H1 (cell line): ENCODE results near the gene LAIR1. TPM values are rescaled to one million over a fixed set of nuclear protein-coding genes. Genes with fewer than 3 reads are reported as not detected.

Experiments used
- CTCF ChIA-PET: fragments of 300-600 bp; sonication (Branson Sonifier 250); formaldehyde crosslinking; loops from one replicate; lab custom pipeline; 2021; ENCODE audit not compliant: partially characterized antibody; lab: Charles Lee
- POLR2A ChIA-PET: fragments of 300-600 bp; sonication (Branson Sonifier 250); formaldehyde crosslinking; loops from one replicate; lab custom pipeline; 2021; ENCODE audit warnings: inconsistent platforms; ENCODE audit not compliant: partially characterized antibody; lab: Charles Lee
- DNase-seq, 2 experiments: peaks; one replicate each; pipeline versions ENCODE4 v3.0.0 to v3.0.0-alpha.2; 2010 to 2022; ENCODE audit warnings: low spot score in 2 of 2, low read depth in 1 of 2, mixed read lengths in 1 of 2
- FAIRE-seq: peaks from 2 replicates; lab custom pipeline; 2011; peaks lifted over from hg19 to GRCh38; lab: Jason Lieb, UNC
- H2AFZ ChIP-seq: 2 replicates; pipeline ENCODE4 v1.8.1; 2012; ENCODE audit warnings: low read length, inconsistent platforms
- H2AK5ac ChIP-seq: 2 replicates; pipeline ENCODE4 v1.6.1; 2013; ENCODE audit warnings: low read depth, low read length
- H2BK120ac ChIP-seq: replicated peaks from 2 replicates; pipeline ENCODE3; 2013; ENCODE audit warnings: low read depth, low read length, inconsistent platforms
- H2BK12ac ChIP-seq: 2 replicates; pipeline ENCODE4 v1.6.1; 2013; ENCODE audit warnings: low read depth, low read length
- H2BK15ac ChIP-seq: 2 replicates; pipeline ENCODE4 v1.6.1; 2013; ENCODE audit warnings: low read length
- H2BK20ac ChIP-seq: 2 replicates; pipeline ENCODE4 v1.6.1; 2013; ENCODE audit warnings: low read length
- H2BK5ac ChIP-seq: 2 replicates; pipeline ENCODE4 v1.6.1; 2013; ENCODE audit warnings: low read depth, low read length
- H3K14ac ChIP-seq: 2 replicates; pipeline ENCODE4 v1.6.1; 2013; ENCODE audit warnings: inconsistent platforms; ENCODE audit not compliant: insufficient read length
- H3K18ac ChIP-seq: 2 replicates; pipeline ENCODE4 v1.6.1; 2013; ENCODE audit warnings: low read length; ENCODE audit errors: extremely low read depth
- H3K23ac ChIP-seq: 2 replicates; pipeline ENCODE4 v1.6.1; 2013; ENCODE audit warnings: inconsistent platforms; ENCODE audit not compliant: insufficient read length
- H3K23me2 ChIP-seq: 2 replicates; pipeline ENCODE4 v1.6.1; 2013; ENCODE audit warnings: low read depth, low read length
- H3K27ac ChIP-seq: 2 replicates; pipeline ENCODE4 v1.6.1; 2011; ENCODE audit warnings: low read depth, low read length, inconsistent platforms
- H3K27me3 ChIP-seq, 4 experiments: replicated peaks in 1 of 4; 1 replicate in 1 of 4; 2 replicates in 3 of 4; pipeline versions ENCODE4 v1.6.1 to v1.8.1; 2011 to 2013; ENCODE audit warnings: low read length in 3 of 4, mild to moderate bottlenecking in 3 of 4, inconsistent platforms in 2 of 4, mixed read lengths in 2 of 4, moderate library complexity in 1 of 4; ENCODE audit not compliant: control insufficient read depth in 3 of 4, insufficient read depth in 3 of 4; ENCODE audit errors: extremely low read depth in 1 of 4
- H3K36me3 ChIP-seq, 4 experiments: 2 replicates each; pipeline versions ENCODE4 v1.6.1 to v1.8.1; 2011 to 2013; ENCODE audit warnings: mild to moderate bottlenecking in 4 of 4, low read length in 3 of 4, moderate library complexity in 2 of 4, control low read depth in 1 of 4, inconsistent platforms in 1 of 4; ENCODE audit not compliant: insufficient read depth in 4 of 4, control insufficient read depth in 2 of 4
- H3K4ac ChIP-seq: replicated peaks from 2 replicates; pipeline ENCODE3; 2013; ENCODE audit warnings: low read length, low read depth, mixed read lengths, inconsistent platforms; ENCODE audit not compliant: insufficient read length
- H3K4me1 ChIP-seq, 4 experiments: replicated peaks in 1 of 4; 1 replicate in 1 of 4; 2 replicates in 3 of 4; pipeline versions ENCODE4 v1.6.1 to v1.8.1; 2011 to 2013; ENCODE audit warnings: low read length in 3 of 4, inconsistent platforms in 2 of 4, mixed read lengths in 1 of 4; ENCODE audit not compliant: insufficient read depth in 4 of 4, control insufficient read depth in 3 of 4
- H3K4me2 ChIP-seq, 2 experiments: 2 replicates each; pipeline versions ENCODE4 v1.6.1 to v1.8.1; 2011 to 2013; ENCODE audit warnings: low read depth in 2 of 2, low read length in 2 of 2, control low read depth in 1 of 2, inconsistent platforms in 1 of 2, mild to moderate bottlenecking in 1 of 2; ENCODE audit not compliant: insufficient read depth in 1 of 2
- H3K4me3 ChIP-seq, 4 experiments: fragments of 200-600, 300-600 bp in 1 of 4; sonication (generic), shearing (Covaris generic), sonication (Bioruptor Twin) in 1 of 4; 2 replicates each; pipeline versions ENCODE4 v1.5.1 to v1.8.1; 2011 to 2016; ENCODE audit warnings: low read length in 4 of 4, low read depth in 3 of 4, control low read depth in 2 of 4, inconsistent platforms in 2 of 4, mild to moderate bottlenecking in 2 of 4, mixed read lengths in 1 of 4, moderate library complexity in 1 of 4; ENCODE audit not compliant: insufficient read depth in 2 of 4; ENCODE audit errors: extremely low read depth in 1 of 4
- H3K56ac ChIP-seq: replicated peaks from 2 replicates; pipeline ENCODE3; 2013; ENCODE audit warnings: low read depth, mild to moderate bottlenecking, mixed read lengths, low read length, inconsistent platforms; ENCODE audit not compliant: insufficient read length
- H3K79me1 ChIP-seq: 2 replicates; pipeline ENCODE4 v1.6.1; 2013; ENCODE audit warnings: low read depth, low read length, control low read depth
- H3K79me2 ChIP-seq, 2 experiments: 2 replicates each; pipeline versions ENCODE4 v1.6.1 to v1.8.1; 2012 to 2013; ENCODE audit warnings: low read length in 2 of 2, mild to moderate bottlenecking in 2 of 2, inconsistent platforms in 1 of 2; ENCODE audit not compliant: insufficient read depth in 2 of 2, control insufficient read depth in 1 of 2
- H3K9ac ChIP-seq, 4 experiments: replicated peaks in 1 of 4; 1 replicate in 1 of 4; 2 replicates in 3 of 4; pipeline versions ENCODE4 v1.6.1 to v1.8.1; 2011 to 2013; ENCODE audit warnings: low read depth in 3 of 4, low read length in 3 of 4, control low read depth in 2 of 4, mild to moderate bottlenecking in 2 of 4, moderate library complexity in 2 of 4, inconsistent platforms in 1 of 4; ENCODE audit errors: extremely low read depth in 1 of 4
- H3K9me3 ChIP-seq, 2 experiments: 2 replicates each; pipeline versions ENCODE4 v1.6.1 to v1.8.1; 2012 to 2013; ENCODE audit warnings: mild to moderate bottlenecking in 2 of 2, moderate library complexity in 2 of 2, control low read depth in 1 of 2, inconsistent platforms in 1 of 2, low read depth in 1 of 2, low read length in 1 of 2, mixed read lengths in 1 of 2; ENCODE audit not compliant: insufficient read depth in 2 of 2
- H4K20me1 ChIP-seq, 2 experiments: replicated peaks in 1 of 2; 2 replicates each; pipeline versions ENCODE3 to v1.8.1; 2011 to 2013; ENCODE audit warnings: inconsistent platforms in 2 of 2, low read length in 2 of 2, mild to moderate bottlenecking in 1 of 2; ENCODE audit not compliant: insufficient read depth in 2 of 2, control insufficient read depth in 1 of 2
- H4K5ac ChIP-seq: 2 replicates; pipeline ENCODE4 v1.6.1; 2013; ENCODE audit warnings: low read length, low read depth, mixed read lengths, inconsistent platforms; ENCODE audit not compliant: insufficient read length
- H4K8ac ChIP-seq: 2 replicates; pipeline ENCODE4 v1.8.0; 2013; ENCODE audit warnings: mild to moderate bottlenecking, moderate library complexity, low read length, inconsistent platforms; ENCODE audit not compliant: insufficient read depth; ENCODE audit errors: extremely low read depth
- H4K91ac ChIP-seq: replicated peaks from 2 replicates; pipeline ENCODE3; 2013; ENCODE audit warnings: low read length, mixed read lengths, inconsistent platforms; ENCODE audit not compliant: insufficient read length
- BACH1 ChIP-seq: IDR thresholded peaks from 2 replicates; pipeline ENCODE4 v1.6.1; 2012; ENCODE audit warnings: low read length, improper control_type of control experiment
- CEBPB ChIP-seq: IDR thresholded peaks from 2 replicates; pipeline ENCODE4 v1.6.1; 2012; ENCODE audit warnings: low read depth, low read length
- GABPA ChIP-seq: IDR thresholded peaks from 2 replicates; pipeline ENCODE4 v1.6.1; 2011; ENCODE audit warnings: mild to moderate bottlenecking, low read length, moderate library complexity, borderline replicate concordance; ENCODE audit not compliant: insufficient read depth
- MAFK ChIP-seq: IDR thresholded peaks from 2 replicates; pipeline ENCODE4 v1.6.1; 2012; ENCODE audit warnings: low read depth, mild to moderate bottlenecking, improper control_type of control experiment, low read length
- NRF1 ChIP-seq: IDR thresholded peaks from 2 replicates; pipeline ENCODE4 v1.6.1; 2011; ENCODE audit warnings: mild to moderate bottlenecking, low read depth, low read length, improper control_type of control experiment
- POU5F1 ChIP-seq: IDR thresholded peaks from 2 replicates; pipeline ENCODE4 v1.6.1; 2011; ENCODE audit warnings: low read depth, mild to moderate bottlenecking, low read length, moderate library complexity
- RAD21 ChIP-seq, 2 experiments: IDR thresholded peaks in 1 of 2; conservative IDR thresholded peaks in 1 of 2; 2 replicates each; pipeline ENCODE4 v1.6.1; 2011; ENCODE audit warnings: low read depth in 2 of 2, low read length in 2 of 2, improper control_type of control experiment in 1 of 2, inconsistent platforms in 1 of 2, mild to moderate bottlenecking in 1 of 2, moderate library complexity in 1 of 2
- RBBP5 ChIP-seq: IDR thresholded peaks from 2 replicates; pipeline ENCODE4 v1.7.1; 2012; ENCODE audit warnings: low read depth, mild to moderate bottlenecking, inconsistent platforms, low read length, moderate library complexity, borderline replicate concordance
- SIN3A ChIP-seq, 2 experiments: IDR thresholded peaks in 1 of 2; conservative IDR thresholded peaks in 1 of 2; 2 replicates each; pipeline ENCODE4 v1.6.1; 2011 to 2012; ENCODE audit warnings: low read length in 2 of 2, improper control_type of control experiment in 1 of 2, low read depth in 1 of 2, mild to moderate bottlenecking in 1 of 2
- TEAD4 ChIP-seq: IDR thresholded peaks from 2 replicates; pipeline ENCODE4 v1.6.1; 2012; ENCODE audit warnings: low read depth, low read length, inconsistent platforms, mixed read lengths
- YY1 ChIP-seq: IDR thresholded peaks from 2 replicates; pipeline ENCODE4 v1.6.1; 2011; ENCODE audit warnings: low read depth, mild to moderate bottlenecking, low read length
- WGBS, 2 experiments: shearing (Covaris generic) in 1 of 2; methylation state at CpG; one replicate each; pipeline versions ENCODE4 v1.1.6 to v1.1.7; 2013 to 2015; ENCODE audit warnings: low lambda C conversion rate in 2 of 2, mixed read lengths in 2 of 2, inconsistent platforms in 1 of 2, low coverage in 1 of 2, missing lambda C conversion rate in 1 of 2; ENCODE audit not compliant: insufficient replicate concordance in 2 of 2, insufficient coverage in 1 of 2, insufficient read length in 1 of 2; ENCODE audit errors: extremely low coverage in 1 of 2, missing lambda C conversion rate in 1 of 2; 5-methylcytosine and 5-hydroxymethylcytosine counted together
- polyA plus RNA-seq, 7 experiments: library from polyadenylated mRNA; depleted of rRNA in 3 of 7; stranded (reverse) in 5 of 7; unstranded in 2 of 7; fragments of >200 nt in 5 of 7; fragments of 200-250 nt in 2 of 7; gene quantifications; 1 replicate in 5 of 7; 2 replicates in 1 of 7; 4 replicates in 1 of 7; pipeline versions ENCODE4 v1.2.1 to v1.2.3, GENCODE V29; 2011 to 2013; ENCODE audit warnings: missing spikeins in 2 of 7, mixed read lengths in 2 of 7
- total RNA-seq: library from RNA; stranded (reverse); fragmentation: NEBNext Ultra II Directional; extraction: Animal tissue kit (Norgen Biotek cat#: 25700); gene quantifications from 2 replicates; pipeline ENCODE4 v1.2.1, GENCODE V29; 2021

Gene LAIR1
- total and polyA plus RNA-seq, 2 of the 8 experiments (the other 6 are each of a cell fraction or from before 2014, with no cell fraction given), result 0.18 TPM; not detected in 1

- FAIRE-seq (no peak), DNase-seq (no peak)
- no peak overlapping the region for H3K56ac ChIP-seq
- no peaks in the 10 kb centered on the region for H3K27me3 ChIP-seq
- H2AFZ ChIP-seq, result no peak overlapping the region
- H4K20me1 ChIP-seq, result no peaks in the 10 kb centered on the region
- H3K23ac ChIP-seq, result no peak overlapping the region
- H2BK15ac ChIP-seq, result no peak overlapping the region
- H4K91ac ChIP-seq, result no peak overlapping the region
- no peak overlapping the region for H3K9ac ChIP-seq
- no peaks in the 10 kb centered on the region for H3K4me1 ChIP-seq
- CTCF ChIA-PET, result interaction anchor here (0.7 to 5.2 kb wide), 10 partner anchors 21 to 108 kb away, joined by 3 to 57 read pairs (median 4); no protein-coding TSS in a partner anchor
- no peaks in the 10 kb centered on the region for H3K36me3 ChIP-seq
- no peak overlapping the region for H2BK5ac ChIP-seq
- 78% methylated on average over 3 of the region's 3 CpGs; no CpG with 5 or more reads in 1 of the 2 experiments for WGBS, 2 experiments
- no peak overlapping the region for H4K8ac ChIP-seq
- H3K4me3 ChIP-seq, result no peak overlapping the region
- no peaks in the 10 kb centered on the region for H3K79me2 ChIP-seq
- no peak overlapping the region for H3K18ac ChIP-seq
- H2BK20ac ChIP-seq, result no peak overlapping the region
- H2AK5ac ChIP-seq, result no peak overlapping the region
- no peak overlapping the region for H3K14ac ChIP-seq
- no peak overlapping the region for H3K4ac ChIP-seq
- H2BK120ac ChIP-seq, result no peak overlapping the region
- H3K27ac ChIP-seq, result no peak overlapping the region
- no peak for TF ChIP-seq GABPA
- no peak for TF ChIP-seq POU5F1
- TF ChIP-seq CEBPB, result no peak
- TF ChIP-seq TEAD4, result no peak
- TF ChIP-seq YY1, result no peak
- no peak for TF ChIP-seq MAFK
- no peak for TF ChIP-seq RAD21 (IDR thresholded peaks at IDR 0.05 in 1 of 2, conservative IDR thresholded peaks at IDR 0.05 in 1 of 2; ENCODE audit: low read depth in 2 of 2, low read length in 2 of 2)
- TF ChIP-seq NRF1, result no peak
- no peak for TF ChIP-seq RBBP5
- no peak for TF ChIP-seq BACH1
- TF ChIP-seq SIN3A (conservative IDR thresholded peaks at IDR 0.05 in 1 of 2, IDR thresholded peaks at IDR 0.05 in 1 of 2; ENCODE audit: low read depth in 1 of 2, low read length in 2 of 2), result no peak
- H4K5ac ChIP-seq, result no peak overlapping the region
- no peak overlapping the region for H3K4me2 ChIP-seq
- no peaks in the 10 kb centered on the region for H3K23me2 ChIP-seq
- H3K9me3 ChIP-seq, result no peaks in the 10 kb centered on the region
- POLR2A ChIA-PET, result interaction anchor here (1.0 to 2.5 kb wide), 3 partner anchors 12 to 154 kb away, joined by 3 to 11 read pairs (median 3); partner anchors contain the start of gene RPS9
- H3K79me1 ChIP-seq, result no peaks in the 10 kb centered on the region
- H2BK12ac ChIP-seq, result 0 out of 2 replicates have a peak overlapping the region, but pooled peaks have one; percentile 33
These were observed 10.0 kb downstream of the LAIR1 start for GRCh38 chr19:54354761-54355160.
